Muscle of arm (tissue), 12 donors: Measurements from ENCODE around the gene HSD3B7. TPM values are rescaled to one million over a fixed set of nuclear protein-coding genes. Genes with fewer than 3 reads are reported as not detected.
A peak's percentile ranks its signal among the peaks of the same experiment; 100 is the strongest.

Experiments used
- DNase-seq: peaks from one replicate; pipeline ENCODE4 v3.0.0-alpha.2; 2013
- polyA plus RNA-seq, 12 donors: library from polyadenylated mRNA; unstranded; fragments of 120-200 nt; gene quantifications; one replicate each; pipeline ENCODE4 v1.2.1, GENCODE V29; 2013; ENCODE audit not compliant: insufficient read length in 12 of 12

The HSD3B7 gene
- polyA plus RNA-seq, 12 donors, result 6.9 to 16.3 (median 9.0) TPM; not detected in 1

DNA sequence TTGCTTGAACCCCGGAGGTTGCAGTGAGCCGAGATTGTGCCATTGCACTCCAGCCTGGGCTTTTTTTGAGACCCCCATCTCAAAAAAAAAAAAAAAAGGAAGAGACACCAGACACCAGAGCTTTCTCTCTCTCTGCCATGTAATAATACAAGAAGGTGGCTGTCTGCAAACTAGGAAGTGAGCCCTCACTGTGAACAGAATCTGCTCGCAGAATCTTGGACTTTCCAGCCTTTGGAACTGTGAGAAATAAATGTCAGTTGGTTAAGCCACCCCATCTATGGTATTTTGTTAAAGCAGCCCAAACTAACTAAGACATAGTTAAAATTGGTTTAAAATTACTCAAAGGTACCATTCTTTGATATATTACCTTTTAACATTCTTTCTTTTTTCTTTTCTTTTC is 35.5 kb downstream of the HSD3B7 start:
- DNase-seq, result no peak

DNA sequence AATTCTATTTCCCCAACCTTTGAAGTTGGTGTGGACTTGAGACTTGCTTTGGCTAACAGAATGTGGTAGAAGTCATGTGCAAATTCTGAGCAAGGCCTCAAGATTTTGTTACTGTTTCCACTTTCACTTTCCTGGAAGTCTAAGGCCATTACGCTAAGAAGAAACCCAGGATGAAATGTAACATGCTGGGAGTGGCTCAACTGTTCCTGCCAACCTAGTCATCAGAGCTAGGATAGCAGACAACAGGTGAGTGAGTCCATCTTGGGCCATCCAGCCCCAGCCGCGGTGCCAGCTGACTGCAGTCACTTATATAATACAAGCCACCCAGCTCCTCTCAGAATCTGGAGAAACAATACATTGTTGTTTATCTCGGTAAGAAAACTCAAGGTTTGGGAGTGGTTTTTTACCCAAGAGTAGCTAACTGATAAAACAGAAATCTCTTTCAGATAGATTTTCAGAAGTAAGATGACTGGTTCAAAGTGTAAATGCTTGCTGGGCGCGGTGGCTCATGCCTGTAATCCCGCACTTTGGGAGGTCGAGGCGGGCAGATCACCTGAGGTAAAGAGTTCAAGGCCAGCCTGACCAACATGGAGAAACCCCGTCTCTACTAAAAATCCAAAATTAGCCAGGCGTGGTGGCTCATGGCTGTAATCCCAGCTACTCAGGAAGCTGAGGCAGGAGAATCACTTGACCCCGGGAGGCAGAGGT is 37.7 kb downstream of the HSD3B7 start:
- DNase-seq, result no peak

DNA sequence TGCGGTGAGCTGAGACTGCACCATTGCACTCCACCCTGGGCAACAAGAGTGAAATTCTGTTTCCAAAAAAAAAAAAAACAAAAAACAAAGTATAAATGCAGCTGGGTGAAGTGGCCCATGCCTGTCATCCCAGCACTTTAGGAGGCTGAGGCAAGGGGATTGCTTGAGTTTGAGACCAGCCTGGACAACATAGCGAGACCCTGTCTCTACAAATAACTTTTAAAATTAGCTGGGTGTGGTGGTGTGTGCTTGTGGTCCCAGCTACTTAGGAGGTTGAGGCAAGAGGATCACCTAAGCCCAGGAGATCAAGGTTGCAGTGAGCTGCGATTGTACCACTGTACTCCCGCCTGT is 38.2 kb downstream of the HSD3B7 start:
- no peak for DNase-seq

DNA sequence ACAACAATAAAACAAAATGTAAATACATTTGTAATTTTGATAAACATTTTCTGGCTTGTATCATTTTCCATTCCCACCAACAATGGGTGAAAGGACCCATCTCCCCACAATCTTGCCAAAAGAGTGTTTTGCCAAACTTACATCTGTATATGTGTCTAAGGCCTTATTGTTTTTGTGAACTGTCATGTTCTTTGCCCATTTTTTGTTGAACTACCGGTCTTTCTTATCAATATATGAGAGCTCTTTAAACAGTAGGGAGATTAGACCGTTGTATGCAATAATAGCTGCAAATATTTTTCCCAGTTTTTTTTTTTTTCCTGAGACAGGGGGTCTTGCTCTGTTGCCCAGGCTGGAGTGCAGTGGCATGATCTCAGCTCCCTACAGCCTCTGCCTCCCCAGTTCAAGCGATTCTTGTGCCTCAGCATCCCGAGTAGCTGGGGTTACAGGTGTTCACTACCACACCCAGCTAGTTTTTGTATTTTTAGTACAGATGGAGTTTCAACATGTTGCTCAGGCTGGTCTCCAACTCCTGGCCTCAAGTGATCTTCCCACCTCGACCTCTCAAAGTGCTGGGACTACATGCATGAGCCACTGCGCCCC is 38.7 kb downstream of the HSD3B7 start:
- no peak for DNase-seq

DNA sequence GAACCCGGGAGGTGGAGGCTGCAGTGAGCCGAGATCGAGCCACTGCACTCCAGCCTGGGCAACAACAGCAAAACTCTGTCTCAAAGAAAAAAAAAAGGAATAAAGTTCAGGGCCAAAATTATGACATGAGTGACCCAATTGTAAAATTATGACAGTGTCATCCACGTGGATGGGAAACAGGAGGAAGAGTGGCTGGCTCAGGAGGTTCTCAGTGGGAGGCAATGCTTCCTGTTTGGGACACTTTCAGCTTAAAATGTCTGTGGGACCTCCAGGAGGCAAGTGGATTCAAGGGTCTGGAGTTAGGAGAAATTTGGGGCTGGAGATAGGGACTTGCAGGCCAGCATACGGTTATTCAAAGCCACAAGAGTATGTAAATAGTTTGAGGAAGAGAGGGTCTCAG is 40.3 kb downstream of the HSD3B7 start:
- DNase-seq, result no peak

DNA sequence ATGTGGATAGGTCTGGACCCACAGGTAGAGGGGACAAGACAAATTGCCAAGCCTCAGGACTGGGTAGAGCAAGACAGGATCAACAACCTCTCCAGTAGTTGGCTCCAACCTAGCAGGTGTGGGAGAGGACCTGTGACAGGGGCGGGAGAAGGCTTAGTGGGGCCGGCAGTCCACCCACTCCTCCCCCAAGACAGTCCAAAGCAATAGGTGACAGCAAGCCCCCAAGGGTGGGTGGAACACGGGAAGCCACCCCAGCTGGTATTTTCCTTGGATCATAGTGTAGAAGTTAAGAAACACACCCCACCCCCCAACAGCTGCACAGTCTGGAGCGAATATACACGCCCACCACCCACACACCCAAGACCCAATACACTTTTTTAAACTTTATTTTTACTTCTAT is 44.3 kb downstream of the HSD3B7 start:
- DNase-seq, result no peak

DNA sequence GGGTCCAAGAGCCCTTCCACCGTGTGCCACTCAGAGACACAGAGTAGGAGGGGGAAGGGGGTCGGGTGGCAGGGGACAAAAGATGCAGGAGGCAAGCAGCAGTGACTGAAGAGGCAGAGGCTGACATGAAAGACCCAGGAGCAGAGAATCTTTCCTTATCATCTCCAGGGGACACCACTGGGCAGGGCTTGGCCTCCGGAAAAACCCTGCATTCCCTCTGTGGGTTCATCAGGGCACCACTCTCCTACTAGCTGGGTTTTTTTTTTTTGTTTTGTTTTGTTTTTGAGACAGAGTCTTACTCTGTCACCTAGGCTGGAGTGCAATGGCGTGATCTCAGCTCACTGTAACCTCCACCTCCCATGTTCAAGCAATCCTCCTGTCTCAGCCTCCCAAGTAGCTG is 46.3 kb downstream of the HSD3B7 start:
- no peak for DNase-seq

DNA sequence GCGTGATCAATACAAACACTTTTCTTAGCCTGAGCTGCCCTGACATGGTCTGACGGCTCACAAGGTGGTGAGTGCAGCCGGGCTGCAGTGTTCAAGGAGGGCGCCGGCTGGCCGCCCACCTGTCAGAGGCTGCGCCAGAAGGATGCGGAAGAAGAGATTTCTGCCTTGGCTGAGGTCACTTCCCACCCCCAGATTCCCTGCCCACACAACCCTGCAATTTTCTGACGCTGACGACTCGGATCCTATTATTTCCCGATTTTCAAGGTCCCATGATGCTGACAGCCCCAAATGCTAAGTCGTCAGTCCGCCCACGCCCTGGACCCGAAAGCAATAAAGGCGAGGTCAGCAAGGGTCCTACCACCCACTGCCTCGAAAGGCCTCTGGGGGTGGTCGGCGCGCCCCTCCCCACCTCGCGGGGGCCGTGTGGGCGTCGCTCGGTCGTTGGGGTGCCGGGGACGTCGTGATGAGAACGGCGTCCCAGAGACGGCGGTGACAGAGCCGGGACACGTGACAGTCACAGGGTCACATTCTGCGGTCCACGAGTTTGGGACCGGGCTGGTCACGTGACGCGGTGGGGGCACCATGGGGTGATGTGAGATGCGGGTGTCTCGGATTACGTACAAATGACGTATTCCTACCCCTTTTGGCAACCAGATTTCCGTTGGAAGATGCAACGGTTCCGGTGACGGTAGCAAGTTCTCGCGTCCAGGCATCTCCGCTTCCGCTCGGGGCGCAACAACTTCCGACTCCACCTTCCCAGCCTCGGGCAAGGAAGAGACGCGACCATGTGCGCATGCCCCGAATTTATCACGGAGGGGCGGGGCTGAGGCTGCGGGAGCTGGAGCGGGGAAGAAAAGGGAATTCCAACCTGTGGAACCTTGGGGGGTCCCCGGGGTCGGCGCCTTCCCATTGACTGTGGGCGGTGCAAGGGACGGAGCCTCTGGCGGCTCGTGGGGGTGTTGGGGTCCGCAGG is 48.0 kb downstream of the HSD3B7 start, which contains the start of gene STX4:
Gene STX4 (plus strand): TSS at position 823 of the 973 bp plus-strand sequence. CDS start 248 bp downstream, outside the sequence.
- DNase-seq, result peak; percentile 99

DNA sequence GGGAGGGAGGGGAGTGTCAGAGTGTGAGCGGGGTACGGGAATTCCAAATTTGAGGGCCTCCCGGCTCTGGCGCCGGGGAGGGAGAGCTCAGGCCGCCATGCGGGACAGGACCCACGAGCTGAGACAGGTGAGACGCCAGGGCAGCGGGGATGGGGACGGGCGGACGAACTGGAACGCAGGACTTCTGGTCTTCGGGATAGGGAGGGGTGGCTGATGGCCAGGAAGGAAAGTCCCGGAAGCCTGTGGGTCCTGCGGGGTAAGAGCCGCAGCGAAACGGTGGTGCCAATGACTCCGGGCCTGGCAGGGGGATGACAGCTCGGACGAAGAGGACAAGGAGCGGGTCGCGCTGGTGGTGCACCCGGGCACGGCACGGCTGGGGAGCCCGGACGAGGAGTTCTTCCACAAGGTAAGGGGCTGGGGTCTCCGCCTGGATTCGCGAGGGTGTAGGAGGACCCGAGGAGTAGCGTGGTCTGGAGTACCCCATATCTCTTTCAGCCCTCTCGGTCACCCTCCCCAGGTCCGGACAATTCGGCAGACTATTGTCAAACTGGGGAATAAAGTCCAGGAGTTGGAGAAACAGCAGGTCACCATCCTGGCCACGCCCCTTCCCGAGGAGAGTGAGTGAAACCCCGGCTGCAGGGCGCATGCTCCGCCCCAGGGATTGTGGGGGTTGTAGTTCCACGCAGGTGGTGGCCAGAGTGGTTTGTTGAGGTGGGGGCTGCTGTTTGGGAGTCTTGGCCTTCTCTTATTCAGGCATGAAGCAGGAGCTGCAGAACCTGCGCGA is 48.9 kb downstream of the HSD3B7 start:
- peak; percentile 91 for DNase-seq

DNA sequence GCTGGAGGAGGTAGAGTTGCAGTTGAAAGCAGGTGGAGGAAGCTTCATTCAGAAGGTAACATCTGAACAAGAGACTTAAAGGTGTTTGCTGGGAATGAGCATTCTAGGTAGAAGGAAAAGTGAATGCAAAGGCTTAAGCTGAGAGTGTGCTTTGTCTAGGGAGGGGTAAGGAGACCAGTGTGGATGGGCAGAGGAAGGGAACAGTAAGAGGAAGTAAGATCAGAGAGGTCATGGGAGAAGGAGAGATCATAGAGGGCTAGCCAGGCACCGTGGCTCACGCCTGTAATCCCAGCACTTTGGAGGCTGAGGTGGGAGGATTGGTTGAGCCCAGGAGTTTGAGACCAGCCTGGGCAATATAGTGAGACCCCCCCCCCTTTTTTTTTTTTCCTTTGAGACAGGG is 51.7 kb downstream of the HSD3B7 start:
- DNase-seq, result no peak

Other genes starting within 250 kb of the HSD3B7 start
- gene PHKG2, start 236.8 kb upstream of the HSD3B7 start, polyA plus RNA-seq, result 10 to 100 TPM in 8 of 12 donors, 1 to 10 TPM in 2, not detected in 2; 9.1 to 21.2 (median 11.3) TPM
- gene CFAP119, start 223.1 kb upstream of the HSD3B7 start, polyA plus RNA-seq, result 1 to 10 TPM in 9 of 12 donors, under 1 TPM in 1, not detected in 2; 0.94 to 3.9 (median 2.0) TPM
- 10 to 100 TPM in 11 of 12 donors, not detected in 1; 44.1 to 72.2 (median 52.7) TPM for gene RNF40, start 222.9 kb upstream of the HSD3B7 start, polyA plus RNA-seq
- 10 to 100 TPM in 11 of 12 donors, not detected in 1; 11.7 to 15.9 (median 14.0) TPM for gene ZNF629, start 198.0 kb upstream of the HSD3B7 start, polyA plus RNA-seq
- gene BCL7C, start 91.1 kb upstream of the HSD3B7 start, polyA plus RNA-seq, result 10 to 100 TPM in 11 of 12 donors, not detected in 1; 24.7 to 34.9 (median 27.2) TPM
- 10 to 100 TPM in 5 of 12 donors, 1 to 10 TPM in 5, not detected in 2; 8.7 to 15.7 (median 10.5) TPM for gene CTF1, start 88.6 kb upstream of the HSD3B7 start, polyA plus RNA-seq
- 10 to 100 TPM in 5 of 12 donors, 1 to 10 TPM in 6, not detected in 1; 5.3 to 29.1 (median 9.5) TPM for gene FBXL19, start 61.6 kb upstream of the HSD3B7 start, polyA plus RNA-seq
- gene ORAI3, start 36.1 kb upstream of the HSD3B7 start, polyA plus RNA-seq, result 10 to 100 TPM in 3 of 12 donors, 1 to 10 TPM in 8, not detected in 1; 7.4 to 11.3 (median 8.8) TPM
- 10 to 100 TPM in 9 of 12 donors, 1 to 10 TPM in 2, not detected in 1; 9.5 to 19.5 (median 11.0) TPM for gene SETD1A, start 27.5 kb upstream of the HSD3B7 start, polyA plus RNA-seq
- gene STX1B, start 25.4 kb downstream of the HSD3B7 start, polyA plus RNA-seq, result 1 to 10 TPM in 6 of 12 donors, under 1 TPM in 4, not detected in 2; 0.78 to 7.1 (median 1.5) TPM
- 10 to 100 TPM in 11 of 12 donors, not detected in 1; 33.1 to 71.9 (median 39.3) TPM for gene STX4, start 48.4 kb downstream of the HSD3B7 start, polyA plus RNA-seq
- gene ZNF668, start 89.0 kb downstream of the HSD3B7 start, polyA plus RNA-seq, result 1 to 10 TPM in 11 of 12 donors, not detected in 1; 5.3 to 9.5 (median 7.2) TPM
- gene ZNF646, start 89.2 kb downstream of the HSD3B7 start, polyA plus RNA-seq, result 10 to 100 TPM in 2 of 12 donors, 1 to 10 TPM in 9, not detected in 1; 7.1 to 13.3 (median 9.5) TPM
- 10 to 100 TPM in 1 of 12 donors, 1 to 10 TPM in 10, not detected in 1; 1.8 to 16.4 (median 4.6) TPM for gene PRSS53, start 103.7 kb downstream of the HSD3B7 start, polyA plus RNA-seq
- gene VKORC1, start 109.6 kb downstream of the HSD3B7 start, polyA plus RNA-seq, result 10 to 100 TPM in 11 of 12 donors, not detected in 1; 50.0 to 71.5 (median 58.6) TPM
- gene BCKDK, start 123.2 kb downstream of the HSD3B7 start, polyA plus RNA-seq, result 10 to 100 TPM in 11 of 12 donors, not detected in 1; 19.1 to 30.0 (median 24.8) TPM
- 10 to 100 TPM in 11 of 12 donors, not detected in 1; 41.5 to 63.1 (median 46.7) TPM for gene KAT8, start 132.5 kb downstream of the HSD3B7 start, polyA plus RNA-seq
- gene PRSS8, start 150.5 kb downstream of the HSD3B7 start, polyA plus RNA-seq, result 10 to 100 TPM in 2 of 12 donors, 1 to 10 TPM in 2, under 1 TPM in 6, not detected in 2; 0.16 to 39.2 (median 0.61) TPM
- 1 to 10 TPM in 8 of 12 donors, under 1 TPM in 2, not detected in 2; 0.92 to 2.0 (median 1.4) TPM for gene PRSS36, start 164.9 kb downstream of the HSD3B7 start, polyA plus RNA-seq
- gene FUS, start 194.9 kb downstream of the HSD3B7 start, polyA plus RNA-seq, result 1,000 to 10,000 TPM in 1 of 12 donors, 100 to 1,000 TPM in 11; 290 to 4,308 (median 418) TPM
- gene PYCARD, start 217.6 kb downstream of the HSD3B7 start, polyA plus RNA-seq, result 10 to 100 TPM in 3 of 12 donors, 1 to 10 TPM in 8, not detected in 1; 3.8 to 28.0 (median 6.0) TPM
- gene TRIM72, start 228.9 kb downstream of the HSD3B7 start, polyA plus RNA-seq, result 10 to 100 TPM in 11 of 12 donors, not detected in 1; 19.1 to 87.8 (median 58.2) TPM
- gene PYDC1, start 231.9 kb downstream of the HSD3B7 start, polyA plus RNA-seq, result 1 to 10 TPM in 5 of 12 donors, under 1 TPM in 5, not detected in 2; 0.27 to 2.1 (median 0.95) TPM